ENCODE data around the gene MTURN.

MTURN gene

DNA sequence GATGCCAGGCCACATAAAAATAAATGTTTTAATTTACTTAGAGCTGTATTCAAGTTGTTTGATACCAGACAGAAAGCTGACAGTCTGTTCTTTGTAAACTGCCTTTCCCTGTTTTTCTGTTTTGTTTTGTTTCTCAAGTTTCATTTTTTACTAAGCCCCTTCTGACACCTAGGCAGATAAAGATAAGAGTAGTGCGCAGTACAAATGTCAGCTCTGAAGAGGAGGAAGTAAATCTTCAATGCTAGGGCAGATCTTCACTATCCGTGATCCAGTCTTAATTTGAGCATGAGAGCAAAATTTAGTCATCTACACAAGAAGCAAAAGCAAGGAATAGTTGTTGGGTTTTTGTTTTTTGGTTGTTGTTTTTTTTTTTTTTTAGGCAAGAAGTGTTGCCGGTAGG, 27.3 kb downstream of the MTURN start:
- no peak for DNase-seq (ENCODE audit: low read depth, low spot score)

DNA sequence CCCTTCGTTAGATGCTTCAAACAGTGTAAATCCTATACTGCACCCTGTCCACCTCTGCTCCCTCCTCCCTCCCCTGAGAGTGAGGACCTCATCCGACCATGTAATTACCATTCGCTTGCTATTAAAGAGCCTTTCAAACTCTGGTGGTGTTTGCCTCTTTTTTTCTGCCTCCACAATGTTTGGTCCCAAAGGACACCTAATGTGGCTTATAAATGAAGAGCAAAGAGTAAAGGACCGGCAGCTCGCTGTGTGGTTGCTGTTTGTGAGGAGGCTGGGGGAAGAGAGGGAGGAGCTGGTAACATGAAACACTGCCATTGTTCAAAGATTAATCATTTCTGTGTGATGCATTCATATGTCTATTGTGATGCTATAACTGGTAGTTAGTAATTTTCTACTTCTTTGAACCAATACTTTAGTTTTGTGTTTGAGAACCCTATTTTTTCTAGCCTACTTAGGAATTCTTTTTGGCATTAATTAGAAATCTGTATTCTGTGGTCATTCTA, 27.9 kb downstream of the MTURN start:
- no peak for DNase-seq (ENCODE audit: low read depth, low spot score)

DNA sequence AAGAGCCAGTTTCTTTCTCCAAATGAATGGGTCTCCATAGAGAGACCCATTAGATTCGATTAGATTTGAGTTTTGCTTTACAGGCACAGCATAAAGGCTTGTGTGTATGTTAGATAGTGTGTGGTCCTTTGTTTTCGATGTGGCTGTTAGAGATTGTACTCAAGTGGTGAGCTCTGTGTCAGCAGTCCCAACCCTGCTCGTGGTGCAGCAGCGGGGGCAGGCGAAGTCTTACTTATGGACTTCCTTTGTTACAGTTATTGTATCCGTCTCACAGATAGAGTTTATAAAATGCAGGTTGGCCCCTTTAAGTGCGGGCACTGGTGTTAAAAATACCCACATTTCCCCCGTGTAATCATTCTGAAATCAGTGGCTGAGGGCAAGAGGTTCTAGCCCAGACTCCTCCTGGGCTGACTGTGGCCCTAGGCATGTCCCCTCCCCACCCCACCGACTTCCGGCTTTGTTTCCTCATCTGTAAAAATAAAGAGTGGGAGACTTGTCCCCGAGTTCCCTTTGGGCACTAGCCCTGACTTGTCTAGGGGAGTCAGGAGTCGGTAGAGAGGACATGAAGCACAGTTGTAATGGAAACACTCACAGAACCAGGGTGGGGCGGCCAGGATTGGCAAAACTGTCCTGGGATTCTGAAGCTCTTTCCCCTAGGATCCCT, 28.6 kb downstream of the MTURN start:
- DNase-seq (ENCODE audit: low read depth, low spot score) = no peak

DNA sequence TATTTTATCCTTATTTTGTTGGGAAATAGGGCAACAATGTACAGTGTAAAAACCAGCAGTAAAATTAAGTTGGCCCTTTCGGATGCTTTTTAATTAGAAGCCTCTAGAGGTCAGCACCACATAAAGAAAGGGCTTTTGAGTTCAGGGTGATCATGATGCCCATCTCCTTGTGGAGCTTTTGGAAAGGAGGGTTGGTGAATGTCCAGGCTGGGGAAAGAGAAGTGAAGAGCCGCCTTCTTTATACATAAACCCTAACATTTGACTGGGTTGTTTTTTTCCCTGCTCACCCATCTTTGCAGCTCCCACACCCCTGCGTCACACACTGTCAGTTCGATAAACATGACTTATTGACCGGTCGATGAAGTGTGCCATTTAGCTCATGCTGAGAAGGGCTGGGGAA, 29.8 kb downstream of the MTURN start:
- DNase-seq (ENCODE audit: low read depth, low spot score) = no peak

DNA sequence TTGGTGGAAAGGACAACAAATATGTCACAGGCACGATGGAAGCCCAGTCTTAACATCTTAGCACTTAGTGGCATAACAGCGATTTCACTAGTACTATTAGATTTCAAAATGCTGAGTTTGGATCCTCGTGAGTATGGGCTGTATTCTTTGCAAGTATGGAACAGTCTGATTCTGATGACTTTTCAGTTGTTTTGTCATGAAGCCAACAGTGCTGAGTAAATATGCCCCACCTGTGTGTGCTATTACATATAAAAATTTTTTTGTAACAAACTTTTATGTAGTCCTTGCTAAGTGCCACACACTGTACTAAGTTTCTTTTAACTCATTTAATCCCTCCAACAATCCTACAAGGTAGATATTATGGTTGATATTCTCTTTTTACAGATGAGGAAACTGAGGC, 30.8 kb downstream of the MTURN start:
- DNase-seq (ENCODE audit: low read depth, low spot score) = no peak

DNA sequence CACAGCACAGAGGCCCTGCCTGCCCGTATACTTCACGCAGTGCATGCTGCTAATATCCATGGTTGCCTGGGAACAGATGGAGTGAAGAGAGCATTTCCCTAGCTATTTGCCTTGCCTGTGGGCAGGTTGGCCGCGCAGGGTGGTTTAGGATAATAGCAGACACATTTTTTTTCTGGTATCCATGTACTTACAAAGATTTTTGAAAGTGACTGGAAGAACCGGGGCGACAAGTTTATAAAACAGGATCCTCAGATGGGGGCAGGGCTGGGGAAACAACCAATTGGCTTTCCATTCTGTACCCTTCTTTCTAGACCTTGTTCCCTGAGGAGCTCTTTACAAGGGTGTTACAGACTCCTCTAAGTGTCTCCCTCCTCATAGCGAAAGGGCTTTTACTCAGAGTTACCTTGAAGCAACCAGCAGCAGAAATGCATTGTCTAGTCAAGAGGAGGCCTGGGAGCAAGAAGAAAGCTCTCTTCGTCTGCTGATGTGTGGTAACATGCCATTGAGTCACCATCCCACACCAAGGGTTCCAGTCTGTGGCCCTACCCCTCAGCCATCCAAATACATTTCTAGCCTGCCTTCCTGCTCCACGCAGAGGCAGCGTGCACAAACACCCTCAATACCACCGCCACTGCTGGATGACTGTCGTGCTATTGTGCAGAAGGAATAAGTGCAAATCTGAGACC, 31.5 kb downstream of the MTURN start:
- no peak for DNase-seq (ENCODE audit: low read depth, low spot score)

DNA sequence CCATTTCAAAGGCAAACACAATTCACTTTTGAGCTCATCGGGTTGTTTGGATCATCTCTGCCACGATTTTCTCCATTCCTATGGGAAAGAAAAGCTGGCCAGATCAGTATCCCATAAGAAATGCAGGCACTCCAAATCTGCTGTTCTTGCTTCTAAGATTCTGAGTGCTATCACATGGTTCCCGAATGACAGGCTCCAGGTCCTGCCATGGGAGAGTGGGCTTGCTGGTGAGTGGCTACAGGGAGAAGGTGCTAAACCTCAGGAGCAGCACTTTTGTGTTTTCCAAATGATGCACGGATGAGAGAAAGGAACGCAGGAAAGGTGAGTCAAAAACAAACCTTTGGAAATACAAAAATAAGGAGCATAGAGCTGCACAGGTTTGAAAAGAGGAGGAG, 32.1 kb downstream of the MTURN start:
- DNase-seq (ENCODE audit: low read depth, low spot score) = no peak

DNA sequence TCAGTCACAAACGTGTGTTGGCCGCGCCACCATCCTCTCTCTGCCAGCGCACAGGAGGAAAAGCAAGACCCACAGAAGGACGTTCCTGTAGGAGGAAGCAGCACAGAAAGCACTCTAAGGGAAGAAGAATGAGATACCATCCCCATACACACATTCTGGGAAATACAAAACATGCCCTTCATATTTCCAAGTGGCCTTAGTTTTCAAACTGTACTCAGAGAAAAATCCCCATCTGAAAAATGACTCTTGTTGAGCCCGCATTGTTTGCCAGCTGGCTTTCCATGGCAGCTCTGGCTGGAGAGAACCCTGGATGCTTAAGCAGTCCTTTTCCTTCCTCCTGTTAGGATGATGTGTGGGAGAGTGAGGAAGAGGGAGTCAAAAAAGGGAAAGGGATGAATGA, 33.1 kb downstream of the MTURN start:
- DNase-seq (ENCODE audit: low read depth, low spot score) = no peak

DNA sequence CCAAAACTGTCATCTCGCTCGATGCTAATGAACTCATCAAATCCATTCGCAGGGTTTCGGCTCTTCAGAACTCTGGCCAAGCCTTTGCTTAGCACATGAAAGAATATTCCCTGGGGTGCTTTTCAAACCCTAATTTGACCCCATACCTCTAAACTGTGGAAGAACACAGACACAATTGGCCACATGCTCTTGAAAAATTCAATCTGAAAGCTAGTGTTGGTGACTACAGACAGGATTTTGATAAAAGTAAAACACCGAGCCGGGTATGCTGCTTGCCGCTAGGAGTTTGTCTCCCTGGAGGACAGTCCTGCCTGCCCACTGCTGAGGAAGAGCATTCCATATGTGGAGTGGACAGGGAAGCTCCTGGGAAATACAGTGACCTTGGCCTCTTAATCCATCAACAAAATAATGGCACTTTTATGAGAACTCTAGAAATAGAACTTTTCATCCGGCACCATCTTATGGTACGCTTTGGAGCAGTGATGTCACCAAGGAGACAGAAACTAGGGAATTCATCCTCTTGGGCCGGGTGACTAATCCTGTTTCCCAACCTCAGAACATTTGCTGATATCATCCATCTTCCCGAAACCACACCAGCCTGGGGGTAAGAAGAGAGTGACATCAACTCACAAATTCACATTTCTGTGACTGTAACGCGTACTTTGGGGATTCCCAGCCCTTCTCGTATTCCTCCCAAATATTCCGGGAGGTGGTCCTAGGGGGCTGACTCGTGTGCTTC, 34.2 kb downstream of the MTURN start:
- DNase-seq (ENCODE audit: low read depth, low spot score) = no peak

DNA sequence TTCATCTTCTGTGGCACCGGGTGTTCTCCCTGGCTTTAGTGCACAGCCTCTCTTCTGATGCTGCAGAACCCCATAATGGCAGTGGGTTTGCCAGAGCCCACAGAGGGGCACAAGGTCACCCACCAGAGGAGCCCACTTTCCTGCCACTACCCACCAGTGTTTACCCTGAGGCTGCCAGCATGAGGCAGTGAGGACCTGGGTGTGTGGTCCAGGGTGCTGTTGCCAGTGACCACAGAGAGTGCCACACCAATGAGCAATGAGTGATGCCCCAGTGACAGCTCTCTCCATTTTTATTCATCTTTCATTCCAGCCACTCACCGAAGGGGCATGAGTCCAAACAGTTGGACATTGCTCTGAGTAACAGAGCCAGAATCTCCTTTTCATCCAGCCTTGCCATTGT, 34.8 kb downstream of the MTURN start:
- no peak for DNase-seq (ENCODE audit: low read depth, low spot score)

DNA sequence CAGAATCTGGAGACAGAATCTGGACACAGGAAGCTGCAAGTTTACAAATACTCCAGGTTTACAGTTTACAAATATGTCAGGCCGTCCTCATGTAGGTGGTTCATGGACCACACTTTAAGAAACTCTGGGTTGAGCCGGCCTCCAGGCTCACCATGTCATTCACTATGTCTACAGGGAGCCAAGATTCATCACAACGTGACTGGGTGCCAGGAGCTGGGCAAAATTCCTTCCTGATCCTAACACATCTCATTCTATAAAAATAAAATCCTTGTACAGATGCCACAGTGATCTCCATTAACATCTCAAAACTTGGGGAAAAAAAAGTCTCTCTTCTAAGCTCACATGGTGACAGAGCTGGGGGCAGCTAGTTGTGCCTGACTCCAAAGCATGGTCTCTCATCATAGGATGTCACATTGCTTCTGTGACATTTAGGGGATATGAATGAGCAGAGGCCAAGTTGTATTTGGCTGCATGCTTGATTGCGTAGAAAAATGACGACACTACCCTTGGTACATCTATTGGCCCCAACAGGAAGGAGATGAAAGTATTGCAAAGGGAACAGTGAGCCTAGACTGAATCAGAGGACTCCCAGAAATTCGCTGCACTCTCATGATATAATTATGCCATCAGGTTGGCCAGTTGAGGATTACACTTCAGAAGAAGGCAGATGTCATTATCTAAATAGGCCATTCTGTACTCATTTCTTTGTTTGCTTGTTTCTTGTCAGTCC, 35.9 kb downstream of the MTURN start:
- DNase-seq (ENCODE audit: low read depth, low spot score) = no peak

DNA sequence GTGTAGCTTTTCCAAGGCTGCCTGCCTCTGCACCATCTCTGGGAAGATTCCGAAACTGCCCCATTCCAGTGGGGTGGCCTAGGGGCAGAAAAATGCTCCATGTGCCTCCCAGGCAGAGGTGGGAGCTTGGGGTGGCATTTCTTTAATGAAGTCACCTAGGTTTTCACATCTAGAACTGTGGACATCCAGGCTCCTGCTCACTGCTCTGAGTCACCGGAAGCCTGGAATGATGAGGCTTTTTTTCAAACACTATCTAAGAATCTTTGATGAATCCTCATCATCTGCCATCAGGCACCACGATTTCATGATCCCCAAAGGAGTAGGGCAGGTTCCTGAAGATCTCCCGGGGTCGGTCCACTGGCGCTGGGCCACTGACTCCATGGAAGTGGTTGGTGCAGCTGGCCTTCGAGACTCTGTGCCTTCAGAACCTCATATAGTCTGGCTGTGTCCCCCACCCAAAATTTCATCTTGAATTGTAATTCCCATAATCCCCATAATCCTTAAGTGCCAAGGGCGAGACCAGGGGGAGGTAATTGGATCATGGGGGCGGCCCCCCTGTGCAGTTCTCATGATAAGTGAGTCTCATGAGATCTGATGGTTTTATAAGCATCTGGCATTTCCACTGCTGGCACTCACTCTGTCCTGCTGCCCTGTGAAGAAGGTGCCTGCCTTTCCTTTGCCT, 37.1 kb downstream of the MTURN start:
- no peak for DNase-seq (ENCODE audit: low read depth, low spot score)

DNA sequence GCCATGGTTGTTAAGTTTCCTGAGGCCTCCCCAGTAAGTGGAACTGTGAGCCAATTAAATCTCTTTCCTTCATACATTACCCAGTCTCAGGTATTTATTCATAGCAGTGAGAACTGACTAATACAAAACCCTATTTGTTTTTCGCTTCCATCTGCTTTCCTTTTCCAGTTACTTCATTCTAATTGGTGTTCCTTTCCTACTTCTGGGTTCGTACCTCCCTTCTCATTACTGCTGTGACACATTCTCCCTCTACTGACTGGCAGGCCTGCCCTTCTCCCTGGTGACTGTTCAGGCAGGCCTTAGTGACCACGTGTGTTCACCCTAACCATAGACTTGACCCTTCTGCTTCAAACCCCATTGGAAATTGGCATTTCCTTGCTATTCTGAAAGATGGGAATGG, 37.7 kb downstream of the MTURN start:
- DNase-seq (ENCODE audit: low read depth, low spot score) = no peak

DNA sequence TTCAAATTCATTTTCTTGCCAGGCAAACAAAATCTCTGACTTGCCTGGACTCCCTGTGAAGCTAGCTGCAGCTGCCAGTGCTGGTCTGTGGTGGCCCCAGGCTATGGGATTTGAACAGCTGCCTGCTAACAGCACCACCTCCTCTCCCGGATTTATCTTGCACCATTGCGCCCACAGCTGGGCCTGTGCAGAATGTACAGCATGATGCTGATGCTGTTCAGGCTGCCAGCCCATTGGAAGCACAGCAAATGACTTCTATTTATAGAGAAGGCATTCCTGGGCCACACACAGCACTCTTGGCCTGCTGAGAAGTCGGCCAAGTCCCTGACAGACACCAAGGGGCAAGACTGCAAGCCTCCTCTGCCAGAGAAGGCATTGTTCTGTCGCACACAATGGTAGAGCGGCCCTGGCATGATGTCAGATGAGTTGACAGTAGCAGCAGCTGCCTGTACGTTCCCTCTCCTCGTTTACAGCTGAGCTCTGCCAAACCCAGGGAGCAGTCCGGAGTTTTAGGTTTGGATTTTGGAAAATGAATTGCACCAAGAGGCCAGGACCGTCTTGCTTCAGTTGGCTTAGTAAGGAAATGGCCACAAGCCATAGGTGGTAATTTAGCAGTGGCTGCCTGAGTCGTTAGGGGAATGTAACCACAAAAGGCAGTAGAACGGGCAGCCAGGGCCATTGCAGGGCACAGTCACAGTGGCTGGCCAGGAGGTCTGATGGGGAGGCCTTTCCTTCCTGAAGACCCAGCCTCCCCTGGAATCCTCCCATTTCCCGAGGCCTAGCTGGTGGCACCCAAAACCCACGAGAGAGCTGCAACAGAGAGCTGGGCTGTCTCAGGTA, 38.5 kb downstream of the MTURN start:
- DNase-seq (ENCODE audit: low read depth, low spot score) = peak; percentile 83

DNA sequence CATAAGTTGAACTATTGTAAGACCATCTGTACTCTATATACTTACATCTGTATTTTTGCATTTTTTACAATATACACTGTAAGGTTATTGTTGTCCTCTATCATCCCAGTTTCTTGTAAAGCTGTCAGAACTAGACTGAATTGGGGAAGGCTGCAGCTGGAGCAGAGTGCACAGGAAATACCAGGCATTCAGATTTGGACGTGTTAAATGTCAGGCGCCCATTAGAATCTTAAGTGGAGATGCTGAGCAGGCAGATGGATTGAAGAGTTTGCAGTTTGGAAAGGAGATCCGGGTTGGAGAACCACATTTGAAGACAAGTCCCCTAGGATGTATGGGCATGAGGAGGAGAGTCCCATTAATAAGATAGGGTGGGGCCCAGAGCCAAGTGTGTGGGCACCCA, 40.4 kb downstream of the MTURN start:
- DNase-seq (ENCODE audit: low read depth, low spot score) = no peak

DNA sequence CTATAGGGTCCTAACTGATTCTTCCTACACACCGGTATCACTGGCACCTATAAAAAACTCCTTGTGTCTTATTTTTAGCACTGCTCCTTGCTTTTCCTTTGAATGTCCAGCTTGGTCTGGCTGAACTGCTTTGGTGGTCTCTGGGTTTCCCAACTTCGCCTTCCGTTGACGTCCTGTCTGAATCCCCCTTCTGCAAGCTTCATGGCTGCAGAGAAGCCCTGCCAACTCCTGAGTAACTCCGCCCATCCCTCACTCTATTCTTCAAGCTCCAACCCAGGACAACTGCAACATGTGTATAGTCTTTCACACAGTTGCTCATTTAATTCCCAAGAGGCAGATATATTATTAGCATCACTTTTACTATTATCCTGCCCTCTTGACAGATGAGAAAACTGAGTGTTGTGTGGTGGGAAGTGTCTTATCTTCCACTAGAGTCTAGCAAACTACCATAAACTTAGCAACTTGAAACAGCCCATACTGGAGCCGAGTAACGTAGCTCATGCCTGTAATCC, 40.9 kb downstream of the MTURN start:
- no peak for DNase-seq (ENCODE audit: low read depth, low spot score)

DNA sequence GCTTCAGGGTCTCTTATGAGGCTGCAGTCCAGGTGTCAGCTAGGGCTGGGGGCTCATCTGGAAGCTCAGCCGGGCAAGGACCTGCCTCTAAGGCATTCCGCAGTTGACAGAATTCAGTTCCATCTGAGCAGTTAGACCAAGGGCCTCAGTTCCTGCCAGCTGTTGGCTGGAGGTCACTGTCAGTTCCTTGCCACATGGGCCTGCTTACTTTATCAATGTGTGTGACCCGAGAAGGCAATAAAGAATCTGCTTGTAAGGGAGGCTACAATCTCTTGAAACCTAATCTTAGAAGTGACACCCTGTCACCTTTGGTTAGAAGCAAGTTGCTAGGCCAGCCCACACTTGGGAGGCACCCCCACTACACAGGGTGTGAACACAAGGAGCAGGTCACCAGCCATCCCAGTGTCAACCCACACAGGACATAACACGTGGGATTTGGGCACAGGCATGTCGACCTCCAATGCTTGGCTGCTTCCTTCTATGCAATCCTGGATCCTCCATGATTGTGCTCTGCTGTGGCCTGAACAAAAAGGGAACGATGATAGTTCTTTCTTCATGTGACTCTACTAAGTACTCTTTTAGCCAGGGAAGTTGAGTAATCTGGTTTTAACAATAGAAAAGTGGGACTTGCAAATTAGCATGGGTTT, 41.8 kb downstream of the MTURN start:
- no peak for DNase-seq (ENCODE audit: low read depth, low spot score)

DNA sequence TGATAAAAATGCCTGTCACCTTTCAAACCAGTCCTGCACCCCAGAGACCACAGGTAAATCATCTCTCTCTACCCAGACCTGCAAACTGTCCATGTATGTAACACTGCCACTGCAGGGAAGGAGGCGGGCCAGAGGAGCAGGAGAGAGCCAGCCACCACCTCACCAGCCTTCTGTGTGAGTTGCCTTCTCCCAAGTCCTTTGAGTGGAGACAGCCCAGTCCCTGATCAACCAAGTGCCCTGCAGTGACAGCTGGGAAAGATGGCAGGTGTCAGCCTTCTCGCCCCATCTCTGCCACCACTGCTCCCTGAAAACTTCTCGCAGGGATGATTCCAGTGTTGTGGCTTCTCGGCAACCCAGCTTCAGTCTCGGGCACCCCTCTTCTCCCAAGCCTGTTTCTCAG, 42.4 kb downstream of the MTURN start:
- DNase-seq (ENCODE audit: low read depth, low spot score) = no peak

DNA sequence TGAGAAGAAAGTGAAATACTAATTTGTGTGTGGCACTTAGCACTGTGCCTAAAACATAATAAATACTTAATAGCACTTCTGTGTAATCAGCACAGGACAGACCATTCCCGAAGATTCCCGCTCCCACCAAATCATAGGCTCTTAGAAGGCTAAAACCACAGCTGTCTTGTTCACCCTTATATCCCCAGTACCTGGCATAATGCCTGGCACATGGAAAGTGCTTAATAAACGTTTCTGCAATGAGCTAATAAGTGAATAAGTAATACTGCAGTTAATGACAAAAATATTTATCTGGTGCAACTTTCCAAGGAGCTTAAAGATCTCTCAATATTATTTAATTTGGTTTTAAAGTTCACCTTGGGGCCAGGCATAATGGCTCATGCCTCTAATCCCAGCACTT, 43.2 kb downstream of the MTURN start:
- no peak for DNase-seq (ENCODE audit: low read depth, low spot score)
